ENCODE measurements around the gene CASP8AP2.
"Not testable (repeated sequence)": the region's sequence is repeated elsewhere in the genome, so short reads cannot be mapped to it uniquely, and the experiment has no call there.

CASP8AP2 gene

GRCh38 chr6:89794324-89794723 lies 35.4 kb upstream of the CASP8AP2 start:
- Histone ChIP-seq H3K27ac (ENCODE audit: low read depth, low read length) (no peak overlapping the region), H3K4me3 (ENCODE audit: low read depth in 1 of 2, low read length in 2 of 2) (no peak overlapping the region), H3K36me3 (ENCODE audit: insufficient read depth, low read length) (peaks cover 21% of the 10 kb centered on the region), H3K9ac (ENCODE audit: low read length) (no peak overlapping the region), H3K4me1 (ENCODE audit: insufficient read depth, low read length) (no peaks in the 10 kb centered on the region), H3K27me3 (ENCODE audit: control insufficient read depth in 1 of 2, insufficient read depth in 2 of 2, low read length in 2 of 2) (no peaks in the 10 kb centered on the region), H3K9me3 (ENCODE audit: low read length) (no peaks in the 10 kb centered on the region)

- H3K27ac ChIP-seq (ENCODE audit: low read depth, low read length): no peak overlapping the region
- peaks cover 9% of the 10 kb centered on the region for H3K36me3 ChIP-seq (ENCODE audit: insufficient read depth, low read length)
Observed at GRCh38 chr6:89797317-89797716, 32.4 kb upstream of the CASP8AP2 start.

GRCh38 chr6:89799096-89799495 lies 30.6 kb upstream of the CASP8AP2 start:
- peaks cover 5% of the 10 kb centered on the region for H3K36me3 ChIP-seq (ENCODE audit: insufficient read depth, low read length)
- H3K9me3 ChIP-seq (ENCODE audit: low read length): no peaks in the 10 kb centered on the region
- no peaks in the 10 kb centered on the region for H3K27me3 ChIP-seq (ENCODE audit: control insufficient read depth in 1 of 2, insufficient read depth in 2 of 2, low read length in 2 of 2)

More at GRCh38 chr6:89797317-89797716, 32.4 kb upstream of the CASP8AP2 start:
- H3K4me1 ChIP-seq (ENCODE audit: insufficient read depth, low read length): no peaks in the 10 kb centered on the region
- no peak overlapping the region for H3K4me3 ChIP-seq (ENCODE audit: low read depth in 1 of 2, low read length in 2 of 2)
- H3K9me3 ChIP-seq (ENCODE audit: low read length): no peaks in the 10 kb centered on the region
- no peaks in the 10 kb centered on the region for H3K27me3 ChIP-seq (ENCODE audit: control insufficient read depth in 1 of 2, insufficient read depth in 2 of 2, low read length in 2 of 2)
- H3K9ac ChIP-seq (ENCODE audit: low read length): no peak overlapping the region

GRCh38 chr6:89799756-89800155 lies 29.9 kb upstream of the CASP8AP2 start:
- H3K27ac ChIP-seq (ENCODE audit: low read depth, low read length): no peak overlapping the region
- no peaks in the 10 kb centered on the region for H3K27me3 ChIP-seq (ENCODE audit: control insufficient read depth in 1 of 2, insufficient read depth in 2 of 2, low read length in 2 of 2)
- no peaks in the 10 kb centered on the region for H3K4me1 ChIP-seq (ENCODE audit: insufficient read depth, low read length)
- H3K9ac ChIP-seq (ENCODE audit: low read length): no peak overlapping the region
- H3K4me3 ChIP-seq (ENCODE audit: low read depth in 1 of 2, low read length in 2 of 2): no peak overlapping the region
- H3K36me3 ChIP-seq (ENCODE audit: insufficient read depth, low read length): no peaks in the 10 kb centered on the region
- no peaks in the 10 kb centered on the region for H3K9me3 ChIP-seq (ENCODE audit: low read length)

More at GRCh38 chr6:89799096-89799495, 30.6 kb upstream of the CASP8AP2 start:
- Histone ChIP-seq H3K4me1 (ENCODE audit: insufficient read depth, low read length) (no peaks in the 10 kb centered on the region), H3K27ac (ENCODE audit: low read depth, low read length) (no peak overlapping the region), H3K4me3 (ENCODE audit: low read depth in 1 of 2, low read length in 2 of 2) (no peak overlapping the region), H3K9ac (ENCODE audit: low read length) (no peak overlapping the region)

- Histone ChIP-seq H3K4me1 (ENCODE audit: insufficient read depth, low read length) (no peaks in the 10 kb centered on the region), H3K4me3 (ENCODE audit: low read depth in 1 of 2, low read length in 2 of 2) (no peak overlapping the region), H3K36me3 (ENCODE audit: insufficient read depth, low read length) (no peaks in the 10 kb centered on the region), H3K27ac (ENCODE audit: low read depth, low read length) (no peak overlapping the region), H3K9ac (ENCODE audit: low read length) (no peak overlapping the region), H3K27me3 (ENCODE audit: control insufficient read depth in 1 of 2, insufficient read depth in 2 of 2, low read length in 2 of 2) (no peaks in the 10 kb centered on the region), H3K9me3 (ENCODE audit: low read length) (no peaks in the 10 kb centered on the region)
Observed at GRCh38 chr6:89803271-89803670, 26.4 kb upstream of the CASP8AP2 start.

GRCh38 chr6:89805814-89806371 lies 23.8 kb upstream of the CASP8AP2 start:
- no peak overlapping the region for H3K9ac ChIP-seq (ENCODE audit: low read length)
- H3K9me3 ChIP-seq (ENCODE audit: low read length): no peaks in the 10 kb centered on the region
- no peaks in the 10 kb centered on the region for H3K27me3 ChIP-seq (ENCODE audit: control insufficient read depth in 1 of 2, insufficient read depth in 2 of 2, low read length in 2 of 2)
- no peaks in the 10 kb centered on the region for H3K4me1 ChIP-seq (ENCODE audit: insufficient read depth, low read length)
- H3K36me3 ChIP-seq (ENCODE audit: insufficient read depth, low read length): no peaks in the 10 kb centered on the region
- H3K27ac ChIP-seq (ENCODE audit: low read depth, low read length): no peak overlapping the region
- H3K4me3 ChIP-seq (ENCODE audit: low read depth in 1 of 2, low read length in 2 of 2): no peak overlapping the region

- no peak overlapping the region for H3K27ac ChIP-seq (ENCODE audit: low read depth, low read length)
- no peaks in the 10 kb centered on the region for H3K4me1 ChIP-seq (ENCODE audit: insufficient read depth, low read length)
- H3K9ac ChIP-seq (ENCODE audit: low read length): no peak overlapping the region
- H3K27me3 ChIP-seq (ENCODE audit: control insufficient read depth in 1 of 2, insufficient read depth in 2 of 2, low read length in 2 of 2): no peaks in the 10 kb centered on the region
- no peaks in the 10 kb centered on the region for H3K36me3 ChIP-seq (ENCODE audit: insufficient read depth, low read length)
- H3K9me3 ChIP-seq (ENCODE audit: low read length): no peaks in the 10 kb centered on the region
- no peak overlapping the region for H3K4me3 ChIP-seq (ENCODE audit: low read depth in 1 of 2, low read length in 2 of 2)
Observed at GRCh38 chr6:89807581-89807980, 22.1 kb upstream of the CASP8AP2 start.

- H3K27ac ChIP-seq (ENCODE audit: low read depth, low read length); H3K27me3 ChIP-seq (ENCODE audit: control insufficient read depth in 1 of 2, insufficient read depth in 2 of 2, low read length in 2 of 2): not testable (repeated sequence)
Observed at GRCh38 chr6:89813422-89813821, 16.3 kb upstream of the CASP8AP2 start.

GRCh38 chr6:89817481-89817880 lies 12.2 kb upstream of the CASP8AP2 start:
- H3K4me1 ChIP-seq (ENCODE audit: insufficient read depth, low read length): peaks cover 8% of the 10 kb centered on the region
- no peak overlapping the region for H3K9ac ChIP-seq (ENCODE audit: low read length)
- no peaks in the 10 kb centered on the region for H3K36me3 ChIP-seq (ENCODE audit: insufficient read depth, low read length)
- no peaks in the 10 kb centered on the region for H3K27me3 ChIP-seq (ENCODE audit: control insufficient read depth in 1 of 2, insufficient read depth in 2 of 2, low read length in 2 of 2)
- H3K27ac ChIP-seq (ENCODE audit: low read depth, low read length): no peak overlapping the region
- H3K4me3 ChIP-seq (ENCODE audit: low read depth in 1 of 2, low read length in 2 of 2): no peak overlapping the region
- no peaks in the 10 kb centered on the region for H3K9me3 ChIP-seq (ENCODE audit: low read length)

More at GRCh38 chr6:89813422-89813821, 16.3 kb upstream of the CASP8AP2 start:
- not testable (repeated sequence) for H3K36me3 ChIP-seq (ENCODE audit: insufficient read depth, low read length); H3K9ac ChIP-seq (ENCODE audit: low read length); H3K4me3 ChIP-seq (ENCODE audit: low read depth in 1 of 2, low read length in 2 of 2); H3K9me3 ChIP-seq (ENCODE audit: low read length); H3K4me1 ChIP-seq (ENCODE audit: insufficient read depth, low read length)

GRCh38 chr6:89818977-89819335 lies 10.7 kb upstream of the CASP8AP2 start:
- no peaks in the 10 kb centered on the region for H3K9me3 ChIP-seq (ENCODE audit: low read length)
- H3K27ac ChIP-seq (ENCODE audit: low read depth, low read length): peak overlapping the region; percentile 93
- peaks cover 8% of the 10 kb centered on the region for H3K4me1 ChIP-seq (ENCODE audit: insufficient read depth, low read length)
- peak overlapping the region; percentile 84 to 98 for H3K4me3 ChIP-seq (ENCODE audit: low read depth in 1 of 2, low read length in 2 of 2)
- H3K9ac ChIP-seq (ENCODE audit: low read length): peak overlapping the region; percentile 77
- H3K36me3 ChIP-seq (ENCODE audit: insufficient read depth, low read length): no peaks in the 10 kb centered on the region
- no peaks in the 10 kb centered on the region for H3K27me3 ChIP-seq (ENCODE audit: control insufficient read depth in 1 of 2, insufficient read depth in 2 of 2, low read length in 2 of 2)

- Histone ChIP-seq H3K4me3 (ENCODE audit: low read depth in 1 of 2, low read length in 2 of 2) (peak within 1 kb of the TSS; percentile 84 to 98), H3K4me1 (ENCODE audit: insufficient read depth, low read length) (peaks cover 8% of the 10 kb centered on the region), H3K9me3 (ENCODE audit: low read length) (no peaks in the 10 kb centered on the region), H3K27me3 (ENCODE audit: control insufficient read depth in 1 of 2, insufficient read depth in 2 of 2, low read length in 2 of 2) (no peaks in the 10 kb centered on the region), H3K9ac (ENCODE audit: low read length) (peak within 1 kb of the TSS; percentile 77), H3K36me3 (ENCODE audit: insufficient read depth, low read length) (no peaks in the 10 kb centered on the region), H3K27ac (ENCODE audit: low read depth, low read length) (peak within 1 kb of the TSS; percentile 93)
Observed at GRCh38 chr6:89819336-89820130, 10.1 kb upstream of the CASP8AP2 start, which contains the start of gene MDN1. TSS of gene MDN1 (minus strand) at chr6:89819794. CDS start at chr6:89819607, 187 bp downstream.

All from muscle layer of colon (tissue), 2 donors.